ENCODE results near the gene NOS3.

The NOS3 gene

DNA sequence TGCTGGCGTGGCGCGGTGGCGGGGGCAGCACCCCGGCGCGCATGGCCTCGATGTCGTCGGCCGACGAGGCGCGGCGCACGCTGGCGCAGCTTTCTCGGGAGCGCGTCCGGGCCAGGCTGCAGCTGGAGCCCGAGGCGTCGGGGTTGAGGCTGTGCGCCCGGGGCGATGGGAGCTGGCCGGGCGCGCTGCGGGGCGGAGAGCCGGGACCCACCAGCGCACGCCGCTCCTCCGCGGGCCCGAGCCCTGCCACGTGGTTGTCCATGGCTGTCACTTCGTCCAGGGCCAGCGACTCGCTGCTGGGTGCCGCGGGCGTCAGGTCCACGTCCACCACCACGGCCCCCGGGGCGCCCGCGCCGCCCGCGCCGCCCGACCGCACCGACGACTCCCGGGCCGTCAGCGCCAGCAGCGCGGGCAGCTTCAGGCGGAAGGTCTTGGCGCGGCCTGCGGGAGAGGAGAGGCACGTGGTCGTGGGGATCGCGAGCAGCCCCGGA lies 32.7 kb upstream of the NOS3 start:
- no peak for ATAC-seq
- Mint-ChIP-seq H3K27ac (no peak overlapping the region), H3K27me3 (peaks cover 70% of the 10 kb centered on the region), H3K36me3 (peaks cover 6% of the 10 kb centered on the region), H3K4me1 (peaks cover 15% of the 10 kb centered on the region), H3K9me3 (no peaks in the 10 kb centered on the region), H3K4me3 (no peak overlapping the region)

DNA sequence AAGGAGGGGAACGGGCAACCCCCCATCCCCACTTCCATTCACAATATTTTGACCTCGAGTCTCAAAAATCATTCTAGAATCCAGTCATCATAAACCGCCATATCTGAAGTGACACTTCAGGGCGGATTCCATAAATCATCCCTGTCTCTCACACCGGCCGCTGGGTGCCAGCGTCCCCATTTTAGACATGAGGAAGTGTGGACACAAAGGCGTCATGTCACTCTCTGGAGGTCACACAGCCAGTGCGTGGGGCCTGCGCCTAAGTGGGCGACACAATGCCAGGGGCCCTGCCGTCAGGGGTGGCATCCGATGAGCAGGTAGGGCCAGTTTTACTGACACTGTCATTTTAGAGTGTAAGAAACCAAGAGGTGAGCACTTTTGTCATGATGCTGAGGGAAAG lies 32.2 kb upstream of the NOS3 start:
- no peak for ATAC-seq
- Mint-ChIP-seq H3K27ac (no peak overlapping the region), H3K36me3 (peaks cover 6% of the 10 kb centered on the region), H3K4me3 (no peak overlapping the region), H3K27me3 (peaks cover 73% of the 10 kb centered on the region), H3K4me1 (peaks cover 17% of the 10 kb centered on the region), H3K9me3 (no peaks in the 10 kb centered on the region)

- ATAC-seq: no peak
- Mint-ChIP-seq H3K4me1 (peaks cover 17% of the 10 kb centered on the region), H3K4me3 (no peak overlapping the region), H3K27me3 (peaks cover 77% of the 10 kb centered on the region), H3K9me3 (no peaks in the 10 kb centered on the region), H3K27ac (no peak overlapping the region), H3K36me3 (peaks cover 6% of the 10 kb centered on the region)
These were observed 31.7 kb upstream of the NOS3 start for GRCh38 chr7:150959081-150959480.

DNA sequence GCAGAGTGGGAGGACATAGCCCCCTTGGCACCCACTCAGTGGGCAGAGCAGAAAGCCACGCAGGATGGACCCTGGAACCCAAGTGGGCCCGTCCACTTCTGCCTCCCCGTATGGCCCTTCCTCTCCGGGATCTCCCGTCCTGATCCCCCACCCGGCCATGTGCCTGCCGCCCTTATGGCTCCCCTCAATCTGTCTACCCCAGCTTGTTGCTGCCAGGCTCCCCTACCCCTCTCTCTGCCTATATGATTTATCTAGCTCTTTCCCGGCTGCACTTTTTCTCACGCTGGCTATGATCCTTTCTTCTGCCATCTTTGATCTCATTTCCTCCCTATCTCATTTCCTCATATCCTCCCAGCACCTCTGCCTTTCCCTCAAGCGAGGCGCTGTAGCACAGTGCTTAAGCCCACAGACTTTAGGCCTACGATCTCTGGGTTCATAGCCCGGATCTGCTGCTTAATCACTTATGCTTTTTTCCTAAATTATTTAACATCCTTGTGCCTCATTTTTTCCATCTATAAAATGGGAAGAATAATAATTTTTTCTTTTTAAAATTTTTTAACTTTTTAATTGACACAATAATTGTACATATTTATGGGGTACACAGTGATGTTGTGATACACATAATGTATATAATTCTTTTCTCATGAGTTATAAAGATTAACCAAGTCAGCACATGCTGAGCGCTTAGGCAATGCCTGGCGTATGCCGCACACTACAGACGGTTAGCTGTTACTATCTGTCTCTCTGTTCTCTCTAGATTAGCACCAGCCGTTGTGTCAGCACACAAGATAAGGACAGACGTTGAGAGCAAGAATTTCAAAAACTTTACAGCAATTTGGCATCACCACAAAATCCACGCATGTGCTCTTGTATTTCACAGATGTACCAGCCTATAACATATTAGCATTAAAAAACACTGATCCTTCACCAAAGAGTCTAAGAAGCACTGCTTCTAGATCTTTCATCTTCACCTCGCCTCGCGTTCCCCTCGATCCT lies 30.8 kb upstream of the NOS3 start:
- Mint-ChIP-seq H3K4me1 (peaks cover 17% of the 10 kb centered on the region), H3K9me3 (no peaks in the 10 kb centered on the region), H3K4me3 (no peak overlapping the region), H3K36me3 (peaks cover 6% of the 10 kb centered on the region), H3K27ac (no peak overlapping the region), H3K27me3 (peaks cover 86% of the 10 kb centered on the region)
- no peak for ATAC-seq

- H3K4me3 Mint-ChIP-seq: no peak overlapping the region
- H3K27me3 Mint-ChIP-seq: peaks cover 76% of the 10 kb centered on the region
- H3K36me3 Mint-ChIP-seq: peaks cover 6% of the 10 kb centered on the region
These were observed 29.1 kb upstream of the NOS3 start for GRCh38 chr7:150961510-150962289.

DNA sequence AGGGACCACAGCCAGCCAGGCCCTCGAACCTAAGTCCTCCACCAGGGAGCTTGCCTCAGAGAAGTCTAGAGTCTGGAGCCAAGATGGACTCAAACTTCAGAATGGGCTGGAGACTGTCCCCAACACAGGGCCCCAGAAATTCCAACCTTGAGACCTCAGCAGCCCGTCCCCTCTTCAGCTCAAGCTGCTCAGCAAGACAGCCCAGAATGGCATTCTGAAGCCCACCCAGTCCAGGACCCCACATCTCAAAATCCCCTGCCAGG lies 28.6 kb upstream of the NOS3 start:
- Mint-ChIP-seq H3K9me3 (no peaks in the 10 kb centered on the region), H3K36me3 (peaks cover 4% of the 10 kb centered on the region), H3K4me3 (no peak overlapping the region), H3K27ac (no peak overlapping the region), H3K4me1 (peaks cover 17% of the 10 kb centered on the region), H3K27me3 (peaks cover 70% of the 10 kb centered on the region)
- ATAC-seq: no peak

More at GRCh38 chr7:150961510-150962289, 29.1 kb upstream of the NOS3 start:
- ATAC-seq: no peak
- Mint-ChIP-seq H3K27ac (no peak overlapping the region), H3K4me1 (peaks cover 17% of the 10 kb centered on the region), H3K9me3 (no peaks in the 10 kb centered on the region)

DNA sequence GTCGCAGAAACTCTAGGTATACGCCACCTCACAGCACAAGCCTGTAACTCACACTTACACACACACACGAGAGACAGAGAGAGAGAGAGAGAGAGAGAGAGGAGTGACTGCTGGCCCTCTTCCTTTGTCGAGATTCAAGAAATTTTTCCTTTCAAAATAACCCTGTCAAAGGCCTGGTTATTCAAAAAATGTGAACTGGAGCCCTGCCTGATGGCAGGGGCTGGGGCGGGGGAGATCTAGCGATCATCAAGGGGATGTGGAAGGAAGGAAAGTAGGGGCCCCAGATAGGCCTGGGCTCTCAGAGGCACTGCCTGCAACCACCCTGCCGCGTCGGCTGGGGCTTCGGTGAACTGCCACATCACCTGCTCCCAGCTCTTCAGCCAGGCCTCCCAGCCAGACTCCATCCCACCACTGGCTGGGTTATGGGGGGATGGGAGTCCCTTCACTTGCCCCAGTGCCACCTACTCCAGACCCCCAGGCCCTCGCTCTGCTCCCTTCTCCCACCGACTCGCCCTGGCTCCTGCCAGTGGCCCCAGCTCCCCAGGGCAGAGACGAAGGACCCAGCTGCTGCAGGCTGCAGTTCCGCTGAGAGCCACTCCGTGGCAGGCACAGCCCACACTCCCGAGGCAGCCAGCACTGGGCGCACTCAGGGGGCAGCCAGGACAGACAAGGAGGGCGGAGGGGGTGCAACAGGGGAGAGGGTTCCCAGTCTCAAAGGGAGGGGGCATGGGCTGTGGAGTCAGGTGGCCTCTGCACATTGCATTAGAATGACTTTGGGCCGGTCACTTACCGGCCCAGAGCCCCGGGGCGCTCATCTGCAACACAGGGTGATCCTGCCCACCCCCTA lies 28.0 kb upstream of the NOS3 start:
- Mint-ChIP-seq H3K9me3 (no peaks in the 10 kb centered on the region), H3K27me3 (peaks cover 65% of the 10 kb centered on the region), H3K4me3 (no peak overlapping the region), H3K4me1 (peaks cover 17% of the 10 kb centered on the region), H3K27ac (no peak overlapping the region), H3K36me3 (no peaks in the 10 kb centered on the region)
- peak; percentile 77 for ATAC-seq

DNA sequence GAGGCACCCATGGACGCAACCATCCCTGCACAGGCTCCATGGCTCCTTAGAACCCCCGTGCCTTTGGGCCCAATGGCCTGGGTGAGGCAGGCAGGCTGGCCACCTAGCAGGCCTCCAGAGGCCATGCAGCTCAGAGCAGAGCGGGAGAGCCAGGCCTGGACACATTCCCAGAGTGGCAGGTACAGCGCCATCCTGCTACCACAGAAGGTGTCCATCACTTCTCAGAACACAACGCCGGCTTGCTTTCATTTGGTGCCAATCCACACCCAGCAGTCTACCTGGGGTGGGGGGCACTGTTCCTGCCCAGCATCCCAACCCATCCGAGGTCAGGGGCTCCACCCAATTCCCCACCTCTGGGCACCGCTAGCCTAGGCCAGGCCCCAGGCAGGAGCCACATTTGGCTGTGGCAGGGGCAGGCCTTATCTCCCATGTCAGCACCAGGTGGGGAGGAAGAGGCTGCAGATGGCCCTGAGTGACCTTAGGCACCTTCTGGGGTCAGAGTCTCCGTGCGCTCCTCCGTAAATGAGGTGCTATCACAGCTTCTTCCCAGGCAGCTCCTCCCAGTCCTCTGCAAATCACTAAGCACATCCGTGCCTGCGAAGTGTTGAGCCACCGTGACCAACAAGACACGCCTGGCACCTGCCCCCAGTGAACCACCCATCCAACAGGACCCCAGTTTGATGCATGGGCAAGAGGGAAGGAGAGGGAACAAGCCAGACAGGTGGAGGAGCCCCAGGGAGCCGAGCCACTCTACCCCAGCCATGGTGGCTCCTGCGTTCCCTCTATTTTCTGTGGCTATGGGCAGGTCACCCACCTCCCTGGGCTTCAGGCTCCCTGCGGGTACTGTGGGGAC lies 26.9 kb upstream of the NOS3 start:
- Mint-ChIP-seq H3K27me3 (peaks cover 59% of the 10 kb centered on the region), H3K27ac (no peak overlapping the region), H3K4me3 (no peak overlapping the region), H3K36me3 (no peaks in the 10 kb centered on the region), H3K9me3 (no peaks in the 10 kb centered on the region), H3K4me1 (peaks cover 17% of the 10 kb centered on the region)
- no peak for ATAC-seq

GRCh38 chr7:150964593-150965111 lies 26.2 kb upstream of the NOS3 start:
- H3K27me3 Mint-ChIP-seq: peaks cover 52% of the 10 kb centered on the region
- H3K9me3 Mint-ChIP-seq: no peaks in the 10 kb centered on the region
- no peak for ATAC-seq
- peaks cover 15% of the 10 kb centered on the region for H3K4me1 Mint-ChIP-seq
- H3K4me3 Mint-ChIP-seq: no peak overlapping the region
- H3K27ac Mint-ChIP-seq: no peak overlapping the region
- no peaks in the 10 kb centered on the region for H3K36me3 Mint-ChIP-seq

DNA sequence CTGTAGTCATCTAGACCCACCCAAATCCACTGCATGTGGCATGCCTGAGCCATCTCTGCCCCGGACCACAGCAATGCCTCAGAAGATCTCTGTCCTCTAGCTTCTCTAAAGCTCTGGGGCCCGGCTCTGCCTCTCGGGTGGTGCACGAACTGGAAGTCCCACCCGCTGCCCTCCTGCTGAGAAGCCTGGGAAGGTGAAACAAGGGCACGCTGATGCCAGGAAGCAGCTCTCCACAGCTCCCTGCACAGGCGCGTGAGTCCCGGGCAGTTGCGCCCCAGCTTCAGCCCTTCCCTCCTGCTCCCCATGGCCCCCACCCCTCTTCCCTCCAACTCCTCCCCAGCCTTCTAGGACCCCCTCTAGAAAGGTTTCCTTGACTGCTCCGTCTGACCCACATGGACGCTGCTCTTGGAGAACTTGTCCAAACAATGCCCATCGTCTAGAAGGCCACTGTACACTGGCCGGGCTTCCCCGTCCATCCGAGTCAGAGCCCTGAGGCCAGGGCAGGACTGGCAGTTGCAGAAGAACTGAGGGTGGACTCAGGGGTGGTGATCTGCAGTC lies 25.5 kb upstream of the NOS3 start:
- no peaks in the 10 kb centered on the region for H3K9me3 Mint-ChIP-seq
- H3K36me3 Mint-ChIP-seq: no peaks in the 10 kb centered on the region
- no peak for ATAC-seq
- H3K4me3 Mint-ChIP-seq: no peak overlapping the region
- peaks cover 45% of the 10 kb centered on the region for H3K27me3 Mint-ChIP-seq
- no peak overlapping the region for H3K27ac Mint-ChIP-seq
- H3K4me1 Mint-ChIP-seq: peaks cover 10% of the 10 kb centered on the region

- Mint-ChIP-seq H3K4me3 (no peak overlapping the region), H3K9me3 (no peaks in the 10 kb centered on the region), H3K4me1 (peaks cover 10% of the 10 kb centered on the region), H3K36me3 (no peaks in the 10 kb centered on the region), H3K27me3 (peaks cover 38% of the 10 kb centered on the region), H3K27ac (no peak overlapping the region)
- ATAC-seq: no peak
These were observed 24.8 kb upstream of the NOS3 start for GRCh38 chr7:150966002-150966401.

DNA sequence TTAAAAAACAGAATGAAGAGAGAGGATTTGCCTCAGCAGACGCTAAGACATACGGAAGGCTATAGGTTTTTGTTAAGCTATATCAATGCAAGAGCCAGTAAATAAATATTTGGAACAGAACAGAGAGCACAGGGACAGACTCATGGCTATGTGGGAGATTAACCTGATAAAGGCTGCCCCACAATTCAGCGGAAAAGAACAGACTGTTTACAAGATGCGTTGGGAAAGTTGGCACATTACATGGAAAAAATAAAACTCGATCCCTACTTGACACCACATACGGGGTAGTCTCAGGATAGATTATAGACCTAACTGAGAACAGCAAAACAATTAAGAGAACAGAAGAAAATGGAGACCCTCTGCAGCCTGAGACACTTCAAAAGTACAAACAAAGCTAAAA lies 23.5 kb upstream of the NOS3 start:
- Mint-ChIP-seq H3K36me3 (no peaks in the 10 kb centered on the region), H3K27me3 (peaks cover 25% of the 10 kb centered on the region), H3K27ac (no peak overlapping the region), H3K4me3 (no peak overlapping the region), H3K4me1 (peaks cover 17% of the 10 kb centered on the region), H3K9me3 (no peaks in the 10 kb centered on the region)
- no peak for ATAC-seq

- H3K27ac Mint-ChIP-seq: no peak overlapping the region
- peaks cover 15% of the 10 kb centered on the region for H3K4me1 Mint-ChIP-seq
- H3K4me3 Mint-ChIP-seq: no peak overlapping the region
- H3K27me3 Mint-ChIP-seq: peaks cover 17% of the 10 kb centered on the region
- ATAC-seq: no peak
- H3K9me3 Mint-ChIP-seq: no peaks in the 10 kb centered on the region
- H3K36me3 Mint-ChIP-seq: no peaks in the 10 kb centered on the region
These were observed 22.6 kb upstream of the NOS3 start for GRCh38 chr7:150968056-150968733.
